ENCODE data around the gene ACAD9. TPM values are rescaled to one million over a fixed set of nuclear protein-coding genes. Genes with fewer than 3 reads are reported as not detected.

The ACAD9 gene
- total and polyA plus RNA-seq, 9 of the 15 experiments (the other 6 are each of a cell fraction or from before 2014, with no cell fraction given) = 10.2 to 32.6 (median 22.8) TPM

- no peak for TF ChIP-seq CHD7 (IDR thresholded peaks at IDR 0.05; ENCODE audit: low read depth, low read length)
- no peak for TF ChIP-seq SRSF1 (IDR thresholded peaks at IDR 0.05; ENCODE audit: low read depth, low read length)
- 0 out of 2 replicates have a peak, but pooled peaks have one; percentile 33 for TF ChIP-seq ZNF644 (tag; IDR thresholded peaks at IDR 0.05; ENCODE audit: low read depth)
- no peak for TF ChIP-seq CBFA2T2 (conservative IDR thresholded peaks at IDR 0.05)
- no peak for TF ChIP-seq SNIP1 (IDR thresholded peaks at IDR 0.05; ENCODE audit: low read depth)
- peak; percentile 72 for TF ChIP-seq ZBTB33 (CRISPR knock-in tag; IDR thresholded peaks at IDR 0.05)
- no peak for TF ChIP-seq ZNF512 (tag; IDR thresholded peaks at IDR 0.05)
- TF ChIP-seq POLR3G (IDR thresholded peaks at IDR 0.05; ENCODE audit: extremely low read depth, insufficient read length, insufficient replicate concordance) = no peak
- no peak for TF ChIP-seq ZFP36 (IDR thresholded peaks at IDR 0.05; ENCODE audit: low read depth, low read length, partially characterized antibody)
- TF ChIP-seq NRF1 (conservative IDR thresholded peaks at IDR 0.05 in 1 of 2, IDR thresholded peaks at IDR 0.05 in 1 of 2) = 0 out of 4 replicates have a peak, but pooled peaks of 1 of the 2 experiments have one; percentile 20
These were observed 33.5 kb upstream of the ACAD9 start (continued) for GRCh38 chr3:128845778-128846485.
